Measurements from ENCODE around the gene OTULINL.

DNA sequence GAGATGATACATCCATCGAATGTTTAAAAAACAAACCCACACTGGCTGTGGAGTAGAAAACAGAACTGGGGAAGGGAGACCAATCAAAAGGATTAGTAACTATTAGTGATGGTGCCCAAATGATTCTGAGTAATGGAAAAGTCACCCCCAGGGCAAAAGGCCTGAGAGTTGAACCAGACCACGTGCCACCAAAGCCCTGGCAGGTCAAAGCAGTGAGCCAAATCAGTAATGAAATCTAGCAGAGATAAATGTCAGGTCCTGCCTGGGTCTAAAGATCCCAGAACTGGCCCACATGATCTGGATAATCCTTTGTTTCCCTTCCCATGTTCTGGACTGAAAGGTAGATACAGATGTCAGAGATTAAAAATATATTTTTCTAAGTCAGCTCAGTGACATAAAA, 9.4 kb downstream of the OTULINL start:
- TF ChIP-seq, protein P1, sequence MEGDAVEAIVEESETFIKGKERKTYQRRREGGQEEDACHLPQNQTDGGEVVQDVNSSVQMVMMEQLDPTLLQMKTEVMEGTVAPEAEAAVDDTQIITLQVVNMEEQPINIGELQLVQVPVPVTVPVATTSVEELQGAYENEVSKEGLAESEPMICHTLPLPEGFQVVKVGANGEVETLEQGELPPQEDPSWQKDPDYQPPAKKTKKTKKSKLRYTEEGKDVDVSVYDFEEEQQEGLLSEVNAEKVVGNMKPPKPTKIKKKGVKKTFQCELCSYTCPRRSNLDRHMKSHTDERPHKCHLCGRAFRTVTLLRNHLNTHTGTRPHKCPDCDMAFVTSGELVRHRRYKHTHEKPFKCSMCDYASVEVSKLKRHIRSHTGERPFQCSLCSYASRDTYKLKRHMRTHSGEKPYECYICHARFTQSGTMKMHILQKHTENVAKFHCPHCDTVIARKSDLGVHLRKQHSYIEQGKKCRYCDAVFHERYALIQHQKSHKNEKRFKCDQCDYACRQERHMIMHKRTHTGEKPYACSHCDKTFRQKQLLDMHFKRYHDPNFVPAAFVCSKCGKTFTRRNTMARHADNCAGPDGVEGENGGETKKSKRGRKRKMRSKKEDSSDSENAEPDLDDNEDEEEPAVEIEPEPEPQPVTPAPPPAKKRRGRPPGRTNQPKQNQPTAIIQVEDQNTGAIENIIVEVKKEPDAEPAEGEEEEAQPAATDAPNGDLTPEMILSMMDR (conservative IDR thresholded peaks at IDR 0.05; ENCODE audit: low read length): no peak
- no peak for TF ChIP-seq EZH2phosphoT487 (IDR thresholded peaks at IDR 0.05; ENCODE audit: borderline replicate concordance, low read depth, low read length)
